ENCODE measurements around the gene AOPEP. TPM values are rescaled to one million over a fixed set of nuclear protein-coding genes. Genes with fewer than 3 reads are reported as not detected.

The AOPEP gene
- total and polyA plus RNA-seq, 4 donors = 29.0 to 121 (median 60.0) TPM

- Histone ChIP-seq H3K27me3 (ENCODE audit: control insufficient read depth in 3 of 3, insufficient read depth in 3 of 3, low read length in 2 of 3) (peaks cover 0 to 2% (median 0%) of the 10 kb centered on the region in 3 donors), H3K36me3 (ENCODE audit: control insufficient read depth in 4 of 4, insufficient read depth in 4 of 4, low read length in 4 of 4) (peaks cover 5 to 11% (median 9%) of the 10 kb centered on the region in 4 donors), H3K27ac (ENCODE audit: low read depth in 1 of 2, low read length in 1 of 2) (peak overlapping the region; percentile 42 to 77), H3K4me3 (no peak overlapping the region), H3K9ac (ENCODE audit: insufficient read depth in 1 of 2, low read length in 2 of 2) (no peak overlapping the region), H3K4me1 (ENCODE audit: control insufficient read depth in 5 of 5, insufficient read depth in 5 of 5, low read length in 5 of 5) (peaks cover 0 to 29% (median 8%) of the 10 kb centered on the region in 5 donors), H3K9me3 (ENCODE audit: control insufficient read depth in 4 of 4, insufficient read depth in 3 of 4, low read length in 3 of 4) (no peaks in the 10 kb centered on the region)
- 88 to 93% methylated on average over 5 of the region's 5 CpGs for WGBS, 2 donors
- ATAC-seq (ENCODE audit: insufficient read depth, low FRiP score) (no peak), DNase-seq (no peak)
- no peak for TF ChIP-seq CTCF (IDR thresholded peaks at IDR 0.05; ENCODE audit: control extremely low read depth, extremely low read depth)
Observed at GRCh38 chr9:95010431-95010838, 283.9 kb downstream of the AOPEP start.

GRCh38 chr9:95012035-95012708 lies 285.7 kb downstream of the AOPEP start:
- no peak for ATAC-seq (ENCODE audit: insufficient read depth, low FRiP score)
- Histone ChIP-seq H3K36me3 (ENCODE audit: control insufficient read depth in 4 of 4, insufficient read depth in 4 of 4, low read length in 4 of 4) (peaks cover 5 to 27% (median 13%) of the 10 kb centered on the region in 4 donors), H3K4me1 (ENCODE audit: control insufficient read depth in 5 of 5, insufficient read depth in 5 of 5, low read length in 5 of 5) (peaks cover 0 to 19% (median 8%) of the 10 kb centered on the region in 5 donors), H3K9me3 (ENCODE audit: control insufficient read depth in 4 of 4, insufficient read depth in 3 of 4, low read length in 3 of 4) (no peaks in the 10 kb centered on the region), H3K4me3 (no peak overlapping the region), H3K27me3 (ENCODE audit: control insufficient read depth in 3 of 3, insufficient read depth in 3 of 3, low read length in 2 of 3) (no peaks in the 10 kb centered on the region), H3K9ac (ENCODE audit: insufficient read depth in 1 of 2, low read length in 2 of 2) (no peak overlapping the region), H3K27ac (ENCODE audit: low read depth in 1 of 2, low read length in 1 of 2) (peak overlapping the region in 1 of 2 donors; percentile 60)
- 83 to 85% methylated on average over 7 of the region's 7 CpGs for WGBS, 2 donors
- DNase-seq = no peak
- TF ChIP-seq CTCF (IDR thresholded peaks at IDR 0.05; ENCODE audit: control extremely low read depth, extremely low read depth) = no peak

GRCh38 chr9:95012902-95013301 lies 286.4 kb downstream of the AOPEP start:
- no peaks in the 10 kb centered on the region for H3K9me3 ChIP-seq (ENCODE audit: control insufficient read depth in 4 of 4, insufficient read depth in 3 of 4, low read length in 3 of 4)
- H3K27me3 ChIP-seq (ENCODE audit: control insufficient read depth in 3 of 3, insufficient read depth in 3 of 3, low read length in 2 of 3) = no peaks in the 10 kb centered on the region
- DNase-seq (no peak), ATAC-seq (ENCODE audit: insufficient read depth, low FRiP score) (no peak)
- WGBS, 2 donors = 80 to 93% methylated on average over 3 of the region's 3 CpGs
- H3K9ac ChIP-seq (ENCODE audit: insufficient read depth in 1 of 2, low read length in 2 of 2) = no peak overlapping the region
- no peak overlapping the region for H3K27ac ChIP-seq (ENCODE audit: low read depth in 1 of 2, low read length in 1 of 2)
- no peak for TF ChIP-seq CTCF (IDR thresholded peaks at IDR 0.05; ENCODE audit: control extremely low read depth, extremely low read depth)
- H3K4me1 ChIP-seq (ENCODE audit: control insufficient read depth in 5 of 5, insufficient read depth in 5 of 5, low read length in 5 of 5) = peaks cover 0 to 17% (median 9%) of the 10 kb centered on the region in 5 donors
- H3K4me3 ChIP-seq = no peak overlapping the region
- H3K36me3 ChIP-seq (ENCODE audit: control insufficient read depth in 4 of 4, insufficient read depth in 4 of 4, low read length in 4 of 4) = peaks cover 5 to 34% (median 14%) of the 10 kb centered on the region in 4 donors
